AG04449 (cell line): ENCODE data around the gene RHBDL3.

ENCODE experiments used
- CTCF ChIA-PET: fragments of 350-600 bp; formaldehyde crosslinking; extraction: SDS; loops from one replicate; lab custom pipeline; 2021; ENCODE audit warnings: antibody characterized with exemption; lab: Yijun Ruan, JAX
- POLR2A ChIA-PET: fragments of 400-600, 350-600 bp; formaldehyde crosslinking; extraction: SDS; loops from one replicate; lab custom pipeline; 2020; ENCODE audit warnings: antibody characterized with exemption, inconsistent platforms; lab: Yijun Ruan, JAX
- DNase-seq: peaks from one replicate; pipeline ENCODE4 v3.0.0-alpha.2; 2010; ENCODE audit warnings: low read depth, low spot score
- H3K4me3 ChIP-seq: 2 replicates; pipeline ENCODE4 v1.5.1; 2011; ENCODE audit warnings: low read depth, mild to moderate bottlenecking, control low read depth, low read length
- CTCF ChIP-seq: IDR thresholded peaks from one replicate; pipeline ENCODE4 v1.5.1; 2011; ENCODE audit warnings: mild to moderate bottlenecking, moderate library complexity, low read length, control low read depth, inconsistent platforms; ENCODE audit not compliant: insufficient read depth; ENCODE audit errors: missing control alignments

RHBDL3 gene

GRCh38 chr17:32289471-32290070 is 23.9 kb downstream of the RHBDL3 start:
- CTCF ChIA-PET, result interaction anchor here (1.1 kb wide), 1 partner anchor 30 kb away, joined by 4 read pairs; no protein-coding TSS in a partner anchor
- POLR2A ChIA-PET, result no interaction called here
- no peak for DNase-seq
- TF ChIP-seq CTCF, result no peak
- H3K4me3 ChIP-seq, result no peak overlapping the region

- ChIA-PET POLR2A (no interaction called here), CTCF (no interaction called here)
- no peak for TF ChIP-seq CTCF
- no peak for DNase-seq
- no peak overlapping the region for H3K4me3 ChIP-seq
These were observed 26.5 kb downstream of the RHBDL3 start for GRCh38 chr17:32292094-32292493.

GRCh38 chr17:32297424-32297823 is 31.8 kb downstream of the RHBDL3 start:
- ChIA-PET POLR2A (no interaction called here), CTCF (interaction anchor here (1.7 kb wide), 1 partner anchor 45 kb away, joined by 4 read pairs; no protein-coding TSS in a partner anchor)
- H3K4me3 ChIP-seq, result no peak overlapping the region
- no peak for TF ChIP-seq CTCF
- DNase-seq, result no peak

GRCh38 chr17:32297860-32298259 is 32.2 kb downstream of the RHBDL3 start:
- ChIA-PET POLR2A (no interaction called here), CTCF (no interaction called here)
- H3K4me3 ChIP-seq, result no peak overlapping the region
- TF ChIP-seq CTCF, result no peak
- no peak for DNase-seq

GRCh38 chr17:32298298-32298697 is 32.7 kb downstream of the RHBDL3 start:
- POLR2A ChIA-PET, result no interaction called here
- no peak for DNase-seq
- TF ChIP-seq CTCF, result no peak
- CTCF ChIA-PET, result interaction anchor here (1.0 kb wide), 1 partner anchor 11 kb away, joined by 3 read pairs; no protein-coding TSS in a partner anchor
- no peak overlapping the region for H3K4me3 ChIP-seq

- ChIA-PET POLR2A (no interaction called here), CTCF (interaction anchor here (1.0 kb wide), 1 partner anchor 12 kb away, joined by 3 read pairs; no protein-coding TSS in a partner anchor)
These were observed 33.3 kb downstream of the RHBDL3 start for GRCh38 chr17:32298721-32299579.

More at GRCh38 chr17:32298721-32299579, 33.3 kb downstream of the RHBDL3 start:
- no peak for TF ChIP-seq CTCF
- DNase-seq, result no peak
- H3K4me3 ChIP-seq, result no peak overlapping the region
